A673 (cell line): ENCODE results near the gene TMEM270.

ENCODE experiments used
- CTCF ChIP-seq: fragments of 300-800, 200-600 bp; sonication (generic); conservative IDR thresholded peaks from 2 replicates; pipeline ENCODE4 v1.5.1; 2017; ENCODE audit warnings: low read depth, mild to moderate bottlenecking, antibody characterized with exemption, low read length, moderate library complexity, mixed read lengths
- EZH2 ChIP-seq: fragments of 200-600 bp; sonication (generic); IDR thresholded peaks from 2 replicates; pipeline ENCODE4 v1.6.1; 2017; ENCODE audit warnings: borderline replicate concordance, low read depth, mild to moderate bottlenecking, mixed read lengths, antibody characterized with exemption, low read length; ENCODE audit not compliant: poor library complexity, severe bottlenecking

GRCh38 chr7:73879977-73880681 lies 19.2 kb downstream of the TMEM270 start:
- TF ChIP-seq CTCF (no peak), EZH2 (no peak)
